SW480 (cell line): ENCODE data around the gene GP1BB.
"Not testable (repeated sequence)": the region's sequence is repeated elsewhere in the genome, so short reads cannot be mapped to it uniquely, and the experiment has no call there.

Experiments
- DNase-seq: peaks from one replicate; pipeline ENCODE4 v3.0.0-alpha.2; 2016; ENCODE audit warnings: low spot score

GP1BB gene

DNA sequence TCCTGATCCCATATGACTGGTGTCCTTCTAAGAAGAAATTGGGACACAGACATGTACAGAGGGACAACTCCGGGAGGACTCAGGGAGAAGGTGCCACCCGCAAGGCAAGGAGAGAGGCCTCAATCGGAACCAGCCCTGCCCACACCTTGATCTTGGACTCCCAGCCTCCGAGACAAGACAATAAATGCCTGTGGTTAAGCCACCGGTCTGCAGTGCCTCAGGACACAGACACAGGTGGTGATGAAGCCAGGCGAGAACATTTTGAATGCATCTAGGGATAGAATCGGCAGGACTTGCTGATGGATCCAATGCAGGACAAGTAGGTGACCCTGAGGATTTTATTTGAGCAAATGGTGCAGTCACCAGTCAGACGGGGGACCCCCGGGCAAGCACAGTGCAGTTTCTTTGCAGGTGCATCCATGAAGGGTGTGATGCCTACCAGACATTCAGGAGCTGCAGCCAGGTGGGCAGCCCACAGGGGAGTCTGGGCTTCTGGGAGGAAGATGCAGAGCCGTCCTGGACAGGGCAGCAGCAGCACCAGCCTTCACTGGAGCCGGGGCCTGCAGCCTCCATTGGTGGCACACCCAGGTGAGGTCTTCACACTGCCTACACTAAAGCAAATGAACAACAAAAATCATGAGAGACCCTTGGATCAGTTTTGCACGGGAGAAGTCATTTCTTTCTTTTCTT, 29.2 kb upstream of the GP1BB start:
- no peak for DNase-seq

DNA sequence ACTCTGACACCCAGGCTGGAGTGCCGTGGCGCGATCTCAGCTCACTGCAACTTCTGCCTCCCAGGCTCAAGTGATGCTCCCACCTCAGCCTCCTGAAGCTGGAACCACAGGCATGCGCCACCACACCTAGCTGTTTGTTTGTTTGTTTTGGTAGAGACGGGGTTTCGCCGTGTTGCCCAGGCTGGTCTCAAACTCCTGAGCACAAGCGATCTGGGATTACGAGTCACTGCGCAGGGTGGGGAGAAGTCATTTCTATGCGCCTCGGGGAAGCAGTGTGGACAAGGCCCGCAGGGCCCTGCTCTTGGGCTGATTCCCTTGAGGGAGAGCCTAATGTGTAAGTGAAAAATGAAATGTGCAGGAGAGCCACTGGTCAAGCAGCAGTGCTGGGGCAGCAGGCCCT, 28.6 kb upstream of the GP1BB start:
- DNase-seq, result no peak

DNA sequence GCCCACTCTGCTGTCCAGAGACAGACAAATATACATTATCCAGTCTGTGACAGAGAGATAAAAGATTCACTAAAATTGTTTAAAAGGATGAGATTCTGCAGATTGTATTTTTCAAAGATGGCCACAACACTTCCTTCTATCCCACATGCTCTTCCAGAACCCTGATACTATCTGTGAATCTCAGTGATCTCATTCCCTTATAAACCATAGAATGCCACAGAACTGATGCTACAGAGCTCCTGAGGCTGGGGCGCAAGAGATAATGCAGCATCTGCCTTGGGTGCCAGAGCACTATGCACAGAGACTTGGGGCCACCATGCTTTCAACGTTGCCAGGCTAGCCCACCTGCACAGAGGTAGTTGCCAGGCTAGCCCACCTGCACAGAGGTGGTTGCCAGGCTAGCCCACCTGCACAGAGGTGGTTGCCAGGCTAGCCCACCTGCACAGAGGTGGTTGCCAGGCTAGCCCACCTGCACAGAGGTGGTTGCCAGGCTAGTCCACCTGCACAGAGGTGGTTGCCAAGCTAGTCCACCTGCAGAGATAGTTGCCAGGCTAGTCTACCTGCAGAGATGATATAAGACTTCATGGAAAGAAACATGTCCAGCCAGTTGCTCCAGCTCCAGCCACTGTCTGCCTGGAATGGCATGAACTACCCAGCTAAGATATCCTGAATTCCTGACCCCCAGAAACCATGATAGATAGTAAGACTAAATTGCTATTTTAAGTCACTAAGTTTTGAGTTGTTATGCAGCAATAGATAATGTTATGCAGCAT, 26.6 kb upstream of the GP1BB start:
- DNase-seq, result no peak

DNA sequence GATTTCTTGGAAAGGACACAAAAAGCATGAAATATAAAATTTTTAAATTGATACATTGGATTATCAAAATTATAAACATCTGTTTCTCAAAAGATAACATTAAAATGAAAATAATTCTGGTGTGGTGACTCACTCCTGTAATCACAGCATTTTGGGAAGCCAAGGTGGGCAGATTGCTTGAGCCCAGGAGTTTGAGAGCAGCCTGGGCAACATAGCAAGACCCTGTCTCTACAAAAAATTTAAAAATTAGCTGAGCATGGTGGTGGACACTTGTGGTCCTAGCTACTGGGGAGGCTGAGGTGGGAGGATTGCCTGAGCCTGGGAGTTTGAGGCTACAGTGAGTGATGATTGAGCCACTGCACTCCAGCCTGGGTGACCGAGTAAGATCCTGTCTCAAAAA, 25.5 kb upstream of the GP1BB start:
- not testable (repeated sequence) for DNase-seq

DNA sequence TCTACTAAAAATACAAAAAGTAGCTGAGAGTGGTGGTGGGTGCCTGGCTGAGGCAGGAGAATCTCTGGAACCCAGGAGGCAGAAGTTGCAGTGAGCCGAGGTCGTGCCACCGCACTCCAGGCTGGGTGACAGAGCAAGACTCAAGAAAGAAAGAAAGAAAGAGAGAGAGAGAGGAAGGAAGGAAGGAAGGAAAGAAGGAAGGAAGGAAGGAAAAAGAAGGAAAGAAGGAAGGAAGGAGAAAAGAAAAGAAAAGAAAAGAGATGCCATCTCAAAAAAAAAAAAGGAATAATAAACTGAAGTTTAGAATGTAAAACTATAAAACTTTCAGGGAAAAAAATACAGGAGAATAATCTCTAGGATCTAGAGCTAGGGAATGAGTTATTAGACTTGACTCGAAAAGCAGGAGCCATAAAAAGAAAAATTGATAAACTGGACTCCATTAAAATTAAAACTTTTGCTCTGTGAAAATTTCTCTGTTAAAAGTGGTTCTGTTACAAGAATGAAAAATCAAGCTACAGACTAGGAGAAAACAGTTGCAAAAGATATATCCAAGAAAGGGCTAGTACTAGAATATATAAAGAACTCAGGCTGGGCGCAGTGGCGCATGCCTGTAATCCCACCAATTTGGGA, 22.4 kb upstream of the GP1BB start:
- DNase-seq, result no peak

DNA sequence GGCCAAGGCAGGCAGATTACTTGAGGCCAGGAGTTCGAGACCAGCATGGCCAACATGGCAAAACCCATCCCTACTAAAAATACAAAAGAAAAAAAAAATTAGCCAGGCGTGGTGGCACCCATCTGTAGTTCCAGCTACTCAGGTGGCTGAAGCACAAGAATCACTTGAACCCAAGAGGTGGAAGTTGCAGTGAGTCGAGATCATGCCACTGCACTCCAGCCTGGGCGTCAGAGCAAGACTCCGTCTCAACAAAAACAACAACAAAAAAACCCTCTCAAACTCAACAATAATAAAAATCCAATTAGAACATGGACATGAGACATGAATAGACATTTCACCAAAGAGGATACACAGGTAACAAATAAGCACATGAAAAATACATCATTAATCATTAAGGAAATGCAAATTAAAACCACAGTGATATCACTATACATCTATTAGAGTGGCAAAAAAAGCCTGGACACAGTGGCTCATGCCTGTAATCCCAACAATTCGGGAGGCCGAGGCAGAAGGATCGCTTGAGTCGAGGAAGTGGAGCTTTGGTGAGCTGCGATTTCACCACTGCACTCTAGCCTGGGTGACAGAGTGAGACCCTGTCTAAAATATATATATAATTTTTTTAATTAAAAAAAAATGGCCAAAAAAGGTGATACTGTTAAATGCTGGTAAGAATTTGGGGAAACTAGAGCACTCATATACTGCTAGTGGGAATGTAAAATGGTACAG, 21.8 kb upstream of the GP1BB start:
- DNase-seq, result no peak

DNA sequence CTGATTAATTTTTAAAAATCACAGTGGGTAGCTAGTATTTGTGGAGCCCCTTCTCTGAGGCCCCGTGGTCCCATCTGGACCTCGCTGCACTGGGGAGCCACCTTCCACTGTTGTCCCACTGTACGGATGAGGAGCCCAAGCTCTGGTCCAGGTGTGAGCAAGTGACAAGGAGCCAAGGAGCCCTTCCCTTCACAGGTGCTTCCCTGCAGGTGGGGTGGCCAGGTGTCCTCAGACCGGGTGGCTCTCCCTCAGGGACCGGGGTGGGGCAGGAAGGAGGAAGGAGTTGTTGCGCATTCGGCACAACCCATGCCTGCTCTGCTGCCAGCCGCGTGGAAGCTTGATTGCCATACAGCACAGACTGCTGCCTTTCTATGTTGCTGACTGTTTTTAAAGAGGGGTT, 19.5 kb upstream of the GP1BB start:
- no peak for DNase-seq

DNA sequence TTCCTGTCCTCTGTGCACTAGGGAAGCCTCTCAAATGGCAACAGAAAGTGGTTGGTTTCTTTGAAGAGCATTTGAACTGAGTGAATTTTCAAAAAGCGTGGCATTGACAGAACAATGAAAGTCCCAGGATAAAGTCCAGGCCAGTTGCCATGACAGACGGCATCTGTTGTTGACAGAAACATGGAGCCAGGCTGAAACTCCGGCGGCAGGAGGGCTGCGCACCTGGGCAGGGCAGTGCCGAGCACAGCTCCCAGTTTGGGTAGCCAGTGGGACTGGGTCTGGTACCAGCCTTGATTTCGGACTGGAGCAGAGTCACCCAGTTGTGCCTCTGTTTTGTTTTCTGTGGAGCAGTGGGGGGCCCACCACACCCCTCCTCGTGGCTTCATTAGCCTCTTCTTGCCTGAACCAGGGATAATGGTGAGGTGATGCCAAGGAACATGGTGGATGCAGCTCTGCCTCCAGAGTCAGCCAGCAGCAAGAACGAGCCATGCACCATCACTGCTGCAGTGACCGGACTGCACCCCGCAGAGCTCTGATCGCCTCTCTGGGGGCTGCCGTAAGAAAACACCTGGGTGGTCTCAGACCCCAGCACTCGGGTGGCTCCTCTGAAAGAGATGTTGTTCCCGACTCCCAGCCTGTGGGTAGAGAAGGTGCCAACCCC, 18.9 kb upstream of the GP1BB start:
- no peak for DNase-seq

DNA sequence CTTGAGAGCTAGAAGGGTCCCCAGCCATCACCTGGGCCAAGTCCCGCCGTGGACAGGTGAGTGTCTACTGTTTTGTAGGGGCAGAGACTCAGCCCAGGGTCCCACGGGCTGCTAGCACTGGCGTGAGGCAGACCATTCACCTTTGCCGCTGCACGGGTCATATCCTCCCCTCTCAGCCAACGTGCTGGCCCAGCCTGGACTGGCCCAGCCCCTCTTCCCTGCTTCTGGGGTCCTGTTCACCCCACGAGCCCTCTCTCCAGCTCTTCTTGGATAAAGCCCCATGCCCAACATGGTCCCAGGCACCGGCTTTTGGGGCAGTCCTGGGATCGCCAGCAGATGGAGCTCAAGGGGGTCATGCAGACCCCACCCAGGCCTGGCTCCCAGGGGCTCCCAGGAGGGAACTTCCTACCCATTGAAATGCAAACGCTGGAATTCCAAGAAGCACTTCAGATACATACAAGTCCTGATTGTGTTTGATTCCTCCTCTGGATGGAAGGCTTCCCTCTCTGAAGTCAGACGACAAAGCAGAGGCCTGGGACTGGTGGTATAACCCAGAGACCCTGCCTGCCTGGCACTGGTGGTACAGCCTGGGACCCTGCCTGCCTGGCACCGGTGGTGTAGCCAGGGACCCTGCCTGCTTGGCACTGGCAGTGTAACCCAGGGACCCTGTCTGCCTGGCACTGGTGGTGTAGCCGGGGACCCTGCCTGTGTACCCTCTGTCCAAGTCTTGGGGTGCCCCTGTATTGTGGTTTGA, 18.0 kb upstream of the GP1BB start:
- no peak for DNase-seq

DNA sequence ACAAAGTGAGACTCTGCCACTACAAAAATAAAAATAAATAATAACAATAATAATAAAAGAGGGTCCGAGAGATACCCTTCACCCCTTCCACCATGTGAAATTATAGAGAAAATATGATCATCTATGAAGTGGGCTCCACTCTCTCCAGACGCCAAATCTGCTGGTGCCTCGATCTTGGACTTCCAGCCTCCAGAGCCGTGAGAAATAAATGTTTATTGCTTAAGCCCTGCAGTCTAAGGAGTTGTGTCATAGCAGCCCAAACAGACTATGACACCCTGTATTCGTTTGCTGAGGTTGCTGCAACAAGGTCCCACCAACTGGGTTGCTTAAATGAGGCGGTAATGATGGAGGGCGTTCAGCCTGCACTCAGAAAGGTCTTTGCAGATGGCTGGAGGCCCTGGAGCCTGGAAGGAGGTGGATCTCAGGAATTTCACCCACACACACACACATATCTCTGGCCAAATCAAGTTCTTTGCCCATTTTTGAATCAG, 16.6 kb upstream of the GP1BB start:
- no peak for DNase-seq

DNA sequence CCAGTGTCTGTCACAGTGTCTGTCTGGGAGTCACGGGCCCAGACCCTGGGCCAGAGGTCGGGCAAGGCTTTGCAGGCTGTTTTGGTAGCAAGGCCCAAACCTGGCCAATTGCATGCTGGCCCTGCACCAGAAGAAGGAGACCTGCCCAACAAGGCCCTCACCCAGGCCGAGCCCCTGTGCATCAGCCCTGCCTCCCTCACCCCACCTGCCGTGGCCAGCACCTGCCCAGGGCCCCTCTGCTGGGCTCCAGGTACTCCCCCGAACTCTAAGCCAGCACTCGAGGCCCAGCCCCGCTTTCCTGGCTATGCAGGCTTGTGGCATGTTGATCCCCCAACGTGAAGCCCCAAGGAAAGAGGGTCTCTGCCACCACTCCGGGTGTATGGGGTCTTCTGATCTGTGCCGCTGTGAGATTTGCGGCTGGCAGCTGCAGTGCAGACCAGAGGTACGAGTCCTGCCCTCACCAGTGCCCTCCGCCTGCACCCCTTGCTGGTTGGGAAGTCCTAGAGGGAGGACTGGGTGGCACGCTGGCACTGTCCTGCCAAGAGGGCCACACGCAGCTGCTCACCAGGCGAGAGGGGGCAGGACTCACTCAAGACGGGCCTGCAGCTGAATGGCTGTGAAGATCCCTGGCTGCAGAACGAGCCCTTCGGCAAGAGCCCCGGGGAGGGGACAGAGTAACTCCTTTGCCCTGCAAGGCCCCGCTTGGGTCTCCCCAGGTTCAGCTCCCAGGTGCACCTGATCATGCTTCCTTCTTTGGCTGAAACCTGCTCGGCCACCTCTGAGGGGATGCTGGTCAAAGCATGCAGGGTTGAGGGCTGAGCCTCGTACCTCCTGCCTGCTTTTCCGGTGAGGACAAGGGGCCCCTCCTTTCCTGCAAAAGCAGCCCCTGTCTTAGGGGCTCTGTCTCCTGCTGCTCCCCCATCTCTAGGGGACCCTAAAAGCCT, 15.7 kb upstream of the GP1BB start:
- DNase-seq, result no peak

DNA sequence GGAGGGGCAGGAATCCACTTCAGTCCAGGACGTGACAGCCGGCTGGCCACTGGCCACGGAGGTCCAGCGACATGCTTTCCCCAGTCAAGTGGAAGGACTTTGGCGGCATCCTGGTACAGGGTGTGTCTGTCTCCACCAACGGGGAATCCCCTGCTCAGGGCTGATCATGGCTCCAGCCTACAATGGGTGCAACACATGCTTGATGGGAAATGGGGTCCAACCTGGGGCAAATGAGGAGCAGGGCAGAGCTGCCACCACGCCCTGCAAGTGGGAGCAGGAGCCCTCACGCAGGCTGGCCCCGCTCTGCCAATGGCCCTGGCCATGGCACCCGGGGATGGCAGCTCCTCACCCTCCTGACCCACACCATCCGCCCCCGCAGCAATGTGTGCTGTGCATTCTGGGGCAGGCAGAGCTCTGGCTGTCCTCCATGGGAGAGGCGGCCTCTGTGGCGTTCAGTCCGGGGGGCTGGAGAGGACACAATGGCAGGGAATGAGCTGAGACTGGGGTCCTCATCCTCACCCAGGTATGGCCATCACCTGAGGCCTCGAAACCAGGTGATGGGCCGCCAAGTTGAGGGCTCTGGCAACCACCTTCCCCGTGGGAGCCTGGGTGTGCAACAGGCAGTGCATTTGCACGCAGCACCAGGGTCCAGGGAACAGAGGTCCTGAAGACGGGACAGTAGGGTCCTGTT, 14.9 kb upstream of the GP1BB start:
- no peak for DNase-seq

DNA sequence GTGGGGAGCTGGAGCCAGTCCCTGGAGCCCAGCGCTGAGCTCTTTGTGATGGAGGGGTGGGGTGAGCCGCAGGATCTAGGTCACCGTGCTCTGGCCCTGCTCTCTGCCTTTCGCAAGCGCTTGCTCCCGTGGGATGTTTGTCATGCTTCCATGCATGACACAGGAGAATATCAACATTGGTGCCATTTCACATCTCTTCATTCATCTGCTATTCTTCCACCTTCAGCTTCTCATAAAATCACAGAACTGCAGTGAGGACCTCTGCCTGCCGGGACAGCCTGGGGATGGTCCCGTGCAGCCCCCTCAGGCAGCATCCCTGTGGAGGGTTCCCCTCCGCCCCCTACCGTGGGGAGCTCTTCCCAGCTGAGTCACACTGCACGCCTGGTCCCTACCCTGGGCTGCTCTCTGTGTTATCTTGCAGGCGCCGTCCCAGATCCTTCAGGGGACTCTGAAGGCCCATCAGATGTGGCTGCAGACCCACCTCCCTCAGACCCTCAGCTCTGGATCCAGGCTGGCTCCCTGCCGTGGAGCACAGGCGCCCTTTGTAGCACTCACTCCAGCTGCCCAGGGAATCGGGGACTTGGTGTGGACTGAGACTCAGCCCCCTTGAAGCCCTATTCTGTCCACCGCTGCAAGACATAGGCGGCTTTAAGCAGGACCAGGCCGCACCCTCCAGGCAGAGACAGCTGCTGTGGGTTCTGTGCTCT, 14.1 kb upstream of the GP1BB start:
- no peak for DNase-seq

DNA sequence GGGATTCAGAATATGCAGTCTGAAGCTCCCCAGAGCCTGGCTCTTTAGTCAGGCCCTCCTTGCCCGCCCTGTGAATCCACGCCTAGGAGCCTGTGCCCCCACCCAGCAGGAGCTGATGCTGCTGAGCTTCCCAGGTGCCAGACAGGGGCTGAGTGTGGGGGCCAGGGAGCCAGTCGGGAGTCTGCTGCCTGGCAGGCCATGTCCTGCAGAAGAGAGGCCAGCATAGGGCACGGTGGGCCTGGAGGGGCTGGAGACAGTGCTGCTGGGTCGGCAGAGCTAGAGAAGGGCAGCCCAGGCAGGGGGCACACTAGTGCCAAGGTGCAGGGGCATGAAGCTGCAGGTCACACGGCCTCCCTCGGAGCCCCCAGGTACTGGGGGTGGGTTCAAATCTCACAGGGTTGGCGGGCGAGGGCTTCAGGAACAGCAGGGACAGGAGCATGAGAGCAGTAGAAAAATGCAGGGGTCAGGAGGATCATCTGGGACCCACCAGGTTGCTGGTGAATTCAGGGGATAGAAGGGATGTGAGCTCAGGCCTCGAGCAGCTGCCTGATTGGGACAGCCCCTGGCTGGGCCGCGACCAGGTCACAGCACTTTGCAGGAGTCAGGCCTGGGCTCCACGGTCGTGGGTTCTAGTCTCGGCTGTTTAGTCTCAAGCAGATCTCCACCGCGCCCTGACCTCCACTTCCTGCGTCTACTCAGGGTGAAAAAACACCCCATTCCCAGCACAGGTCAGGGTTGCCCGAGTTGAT, 13.1 kb upstream of the GP1BB start:
- no peak for DNase-seq

DNA sequence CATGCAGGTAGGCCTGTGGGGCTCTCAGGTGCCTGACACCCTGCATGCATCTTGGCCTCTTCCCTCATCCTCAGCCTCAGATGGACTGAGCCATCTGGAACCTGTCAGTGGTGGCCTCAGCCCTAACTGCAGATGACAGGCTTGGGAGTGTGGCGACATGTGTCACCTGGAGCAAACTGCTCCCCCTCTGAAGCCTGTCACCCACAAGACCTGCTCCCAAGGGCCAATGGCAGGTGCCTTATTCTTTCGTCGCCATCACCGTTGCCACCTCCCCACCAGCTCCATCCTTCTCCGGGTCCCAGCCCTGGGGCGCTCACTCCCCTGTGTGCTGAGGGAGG, 12.6 kb upstream of the GP1BB start:
- no peak for DNase-seq

DNA sequence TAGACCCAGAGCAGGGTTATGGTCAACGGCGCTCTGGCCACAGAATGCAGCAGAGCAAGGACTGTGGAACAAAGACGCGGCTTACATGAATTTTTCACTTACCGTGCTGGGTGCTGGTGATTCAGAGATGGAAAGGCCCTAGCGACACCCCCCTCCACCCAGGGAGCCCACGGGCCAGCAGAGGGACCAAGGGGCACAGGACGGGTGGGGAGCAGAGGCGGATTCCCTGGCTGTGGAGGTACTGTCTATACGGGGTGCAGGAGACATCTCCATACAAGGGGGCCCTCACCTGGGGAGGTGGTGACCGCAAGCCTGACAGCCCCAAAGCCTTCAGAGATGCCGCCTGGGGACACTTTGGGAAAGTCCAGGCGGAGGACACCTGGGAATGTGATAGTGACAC, 10.1 kb upstream of the GP1BB start:
- no peak for DNase-seq

DNA sequence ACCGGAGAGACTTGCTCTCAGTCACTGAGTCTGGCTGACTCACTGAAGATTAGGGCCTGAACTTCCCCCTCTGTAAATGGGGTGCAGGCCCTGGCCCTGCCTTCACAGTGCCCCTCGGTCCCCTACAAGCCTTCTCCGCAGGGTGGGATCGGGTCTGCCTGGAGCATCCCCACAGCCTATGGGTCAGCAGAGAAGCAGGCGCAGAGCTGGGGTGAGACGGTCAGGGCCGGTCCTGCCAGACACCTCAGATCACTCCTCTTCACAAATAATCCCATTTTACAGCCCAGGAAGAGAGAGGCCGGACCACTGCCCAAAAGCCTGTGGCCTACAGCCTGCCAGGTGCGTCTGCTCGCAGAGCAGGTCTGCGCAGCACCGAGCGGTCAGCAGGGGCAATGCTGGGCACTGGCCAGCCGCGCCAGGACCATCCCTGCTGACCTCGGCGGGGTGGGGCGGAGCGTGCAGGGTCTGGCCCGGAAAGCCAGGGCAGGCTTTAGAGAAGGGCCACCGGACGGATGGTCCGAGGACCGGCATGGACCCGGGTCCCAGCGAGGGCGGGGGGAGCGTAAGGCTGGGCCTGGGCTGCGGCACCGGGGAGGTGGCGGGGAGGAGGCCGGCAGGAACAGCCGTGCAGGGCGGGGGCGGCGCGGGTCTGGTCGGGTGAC, 9.6 kb upstream of the GP1BB start:
- no peak for DNase-seq
